Skeletal muscle cell (primary cell): ENCODE results near the gene MUCL1.
"Not testable (repeated sequence)": the region's sequence is repeated elsewhere in the genome, so short reads cannot be mapped to it uniquely, and the experiment has no call there.

Source experiments
- DNase-seq: peaks from one replicate; pipeline ENCODE4 v3.0.0-alpha.2; 2010; ENCODE audit warnings: low read depth
- H3K4me3 ChIP-seq: 2 replicates; pipeline ENCODE4 v1.5.1; 2011; ENCODE audit warnings: low read depth, mild to moderate bottlenecking, control low read depth, low read length, moderate library complexity

The MUCL1 gene

GRCh38 chr12:54853933-54854538 is at the start of gene MUCL1:
Gene MUCL1 (plus strand): TSS chr12:54854516. CDS start chr12:54854583, 67 bp downstream.
- H3K4me3 ChIP-seq, result no peak within 1 kb of the TSS
- peak; percentile 11 for DNase-seq

GRCh38 chr12:54821676-54822075 is 32.6 kb upstream of the MUCL1 start:
- no peak overlapping the region for H3K4me3 ChIP-seq
- no peak for DNase-seq

- no peak overlapping the region for H3K4me3 ChIP-seq
- no peak for DNase-seq
Measured at GRCh38 chr12:54824402-54824801, 29.9 kb upstream of the MUCL1 start.

GRCh38 chr12:54829511-54829910 is 24.8 kb upstream of the MUCL1 start:
- no peak for DNase-seq
- H3K4me3 ChIP-seq, result no peak overlapping the region

GRCh38 chr12:54830199-54830598 is 24.1 kb upstream of the MUCL1 start:
- no peak for DNase-seq
- no peak overlapping the region for H3K4me3 ChIP-seq

- H3K4me3 ChIP-seq, result no peak overlapping the region
- no peak for DNase-seq
Measured at GRCh38 chr12:54831631-54832030, 22.7 kb upstream of the MUCL1 start.

GRCh38 chr12:54840244-54840865 is 14.0 kb upstream of the MUCL1 start:
- H3K4me3 ChIP-seq, result no peak overlapping the region
- DNase-seq, result no peak

GRCh38 chr12:54857406-54857805 is 3.1 kb downstream of the MUCL1 start:
- no peak for DNase-seq
- H3K4me3 ChIP-seq, result no peak overlapping the region

GRCh38 chr12:54858562-54858961 is 4.2 kb downstream of the MUCL1 start:
- H3K4me3 ChIP-seq, result no peak overlapping the region
- DNase-seq, result no peak

- no peak for DNase-seq
- no peak overlapping the region for H3K4me3 ChIP-seq
Measured at GRCh38 chr12:54859502-54859901, 5.2 kb downstream of the MUCL1 start.

GRCh38 chr12:54861927-54862326 is 7.6 kb downstream of the MUCL1 start:
- no peak for DNase-seq

GRCh38 chr12:54863948-54864618 is 9.8 kb downstream of the MUCL1 start:
- no peak for DNase-seq
- no peak overlapping the region for H3K4me3 ChIP-seq

More at GRCh38 chr12:54861927-54862326, 7.6 kb downstream of the MUCL1 start:
- no peak overlapping the region for H3K4me3 ChIP-seq

GRCh38 chr12:54865683-54866324 is 11.5 kb downstream of the MUCL1 start:
- H3K4me3 ChIP-seq, result no peak overlapping the region
- DNase-seq, result no peak

GRCh38 chr12:54868690-54869089 is 14.4 kb downstream of the MUCL1 start:
- H3K4me3 ChIP-seq, result no peak overlapping the region
- no peak for DNase-seq

GRCh38 chr12:54870048-54870447 is 15.7 kb downstream of the MUCL1 start:
- no peak overlapping the region for H3K4me3 ChIP-seq
- no peak for DNase-seq

GRCh38 chr12:54870617-54871016 is 16.3 kb downstream of the MUCL1 start:
- H3K4me3 ChIP-seq, result no peak overlapping the region
- DNase-seq, result no peak

- DNase-seq, result peak; percentile 16
- H3K4me3 ChIP-seq, result no peak overlapping the region
Measured at GRCh38 chr12:54879150-54879549, 24.8 kb downstream of the MUCL1 start.

- no peak for DNase-seq
- no peak overlapping the region for H3K4me3 ChIP-seq
Measured at GRCh38 chr12:54879579-54879978, 25.3 kb downstream of the MUCL1 start.

GRCh38 chr12:54882079-54882478 is 27.8 kb downstream of the MUCL1 start:
- H3K4me3 ChIP-seq, result no peak overlapping the region
- DNase-seq, result no peak

- not testable (repeated sequence) for DNase-seq, H3K4me3 ChIP-seq
Measured at GRCh38 chr12:54882597-54882996, 28.3 kb downstream of the MUCL1 start.
